Caco-2 (cell line): Measurements from ENCODE around the gene MAPK12. TPM values are rescaled to one million over a fixed set of nuclear protein-coding genes. Genes with fewer than 3 reads are reported as not detected.

ENCODE experiments used
- BruUV-seq: library from RNA; stranded (reverse); fragments of 400-500 nt; replicated peaks from 2 replicates; lab custom pipeline; 2021; lab: Mats Ljungman, UMichigan
- CTCF ChIA-PET: fragments of 300-600 bp; sonication (Branson Sonifier 250); formaldehyde crosslinking; loops from one replicate; lab custom pipeline; 2022; ENCODE audit warnings: antibody characterized with exemption; lab: Charles Lee
- POLR2A ChIA-PET: fragments of 300-600 bp; sonication (Branson Sonifier 250); formaldehyde crosslinking; loops from one replicate; lab custom pipeline; 2022; ENCODE audit warnings: antibody characterized with exemption; lab: Charles Lee
- DNase-seq, 2 experiments: peaks; one replicate each; pipeline versions ENCODE4 v3.0.0 to v3.0.0-alpha.2; 2020 to 2022
- H3K27me3 ChIP-seq: replicated peaks from 2 replicates; pipeline ENCODE4 v1.6.0; 2011; ENCODE audit warnings: low read length; ENCODE audit not compliant: control insufficient read depth, insufficient read depth
- H3K36me3 ChIP-seq: 2 replicates; pipeline ENCODE4 v1.5.1; 2011; ENCODE audit warnings: low read length; ENCODE audit not compliant: control insufficient read depth, insufficient read depth
- H3K4me1 ChIP-seq: fragments of 250-450 bp; sonication (Bioruptor Pico); 2 replicates; pipeline ENCODE4 v1.5.1; 2020; ENCODE audit warnings: mild to moderate bottlenecking
- H3K4me3 ChIP-seq: 2 replicates; pipeline ENCODE4 v1.5.1; 2011; ENCODE audit warnings: low read depth, mild to moderate bottlenecking, control low read depth, low read length
- H3K9me3 ChIP-seq: fragments of 250-450 bp; sonication (Bioruptor Pico); 2 replicates; pipeline ENCODE4 v1.5.1; 2020; ENCODE audit warnings: mild to moderate bottlenecking, moderate library complexity
- H3K27ac Mint-ChIP-seq: one replicate; pipeline ENCODE4 v1.8.0; 2022; ENCODE audit warnings: mixed read lengths; ENCODE audit not compliant: unreplicated experiment
- H3K27me3 Mint-ChIP-seq: one replicate; pipeline ENCODE4 v1.8.0; 2022; ENCODE audit warnings: mixed read lengths; ENCODE audit not compliant: insufficient read depth, unreplicated experiment
- H3K36me3 Mint-ChIP-seq: one replicate; pipeline ENCODE4 v1.8.0; 2022; ENCODE audit warnings: mild to moderate bottlenecking, mixed read lengths; ENCODE audit not compliant: insufficient read depth, unreplicated experiment
- H3K4me1 Mint-ChIP-seq: one replicate; pipeline ENCODE4 v1.8.0; 2022; ENCODE audit warnings: low read depth, mixed read lengths; ENCODE audit not compliant: unreplicated experiment
- H3K4me3 Mint-ChIP-seq: one replicate; pipeline ENCODE4 v1.8.0; 2022; ENCODE audit warnings: mild to moderate bottlenecking, moderate library complexity, mixed read lengths; ENCODE audit not compliant: unreplicated experiment
- H3K9me3 Mint-ChIP-seq: one replicate; pipeline ENCODE4 v1.8.0; 2022; ENCODE audit warnings: mixed read lengths; ENCODE audit not compliant: unreplicated experiment
- CTCF ChIP-seq, 2 experiments: fragments of 200-600 bp in 1 of 2; IDR thresholded peaks; 1 replicate in 1 of 2; 2 replicates in 1 of 2; pipeline versions ENCODE4 v1.5.1 to v1.8.0; 2011 to 2022; ENCODE audit warnings: antibody characterized with exemption in 1 of 2, control low read depth in 1 of 2, inconsistent platforms in 1 of 2, low read depth in 1 of 2, low read length in 1 of 2, mild to moderate bottlenecking in 1 of 2, moderate library complexity in 1 of 2; ENCODE audit not compliant: insufficient read depth in 1 of 2, severe bottlenecking in 1 of 2, unreplicated experiment in 1 of 2
- intact Hi-C: fragments of 100-400 bp; cut with micrococcal nuclease; formaldehyde crosslinking; loops from one replicate; pipeline ENCODE4 v1.10.0; 2022; ENCODE audit not compliant: unreplicated experiment
- total RNA-seq: library from RNA; stranded (reverse); gene quantifications from 2 replicates; pipeline ENCODE4 v1.2.3, GENCODE V29; 2022

MAPK12 gene
- total RNA-seq, 1 experiment from 2014 or later: 37.4 TPM

- Mint-ChIP-seq H3K36me3 (peaks cover 53% of the 10 kb centered on the region), H3K9me3 (no peaks in the 10 kb centered on the region), H3K4me1 (no peaks in the 10 kb centered on the region), H3K4me3 (no peak overlapping the region), H3K27ac (peak overlapping the region; percentile 81), H3K27me3 (no peaks in the 10 kb centered on the region)
- DNase-seq: no peak
- no peak overlapping the region for H3K4me3 ChIP-seq
- no peak for TF ChIP-seq CTCF (IDR thresholded peaks at IDR 0.05; ENCODE audit: insufficient read depth in 1 of 2, low read depth in 1 of 2, low read length in 1 of 2, severe bottlenecking in 1 of 2, unreplicated experiment in 1 of 2)
- POLR2A ChIA-PET: interaction anchor here (0.5 kb wide), 1 partner anchor 9 kb away, joined by 6 read pairs; no protein-coding TSS in a partner anchor
- no peaks in the 10 kb centered on the region for H3K27me3 ChIP-seq
- intact Hi-C loops: no loop called here
- BruUV-seq: no TSS peak
- peaks cover 10% of the 10 kb centered on the region for H3K36me3 ChIP-seq
- H3K9me3 ChIP-seq: no peaks in the 10 kb centered on the region
- CTCF ChIA-PET: no interaction called here
- H3K4me1 ChIP-seq: peaks cover 18% of the 10 kb centered on the region
These were observed 23.0 kb upstream of the MAPK12 start for GRCh38 chr22:50284479-50284878.

GRCh38 chr22:50283821-50284220 lies 22.3 kb upstream of the MAPK12 start:
- DNase-seq: no peak
- Mint-ChIP-seq H3K27ac (peak overlapping the region; percentile 69), H3K9me3 (no peaks in the 10 kb centered on the region), H3K4me3 (no peak overlapping the region), H3K27me3 (no peaks in the 10 kb centered on the region), H3K36me3 (peaks cover 60% of the 10 kb centered on the region), H3K4me1 (no peaks in the 10 kb centered on the region)
- POLR2A ChIA-PET: no interaction called here
- TF ChIP-seq CTCF (IDR thresholded peaks at IDR 0.05; ENCODE audit: insufficient read depth in 1 of 2, low read depth in 1 of 2, low read length in 1 of 2, severe bottlenecking in 1 of 2, unreplicated experiment in 1 of 2): no peak
- CTCF ChIA-PET: no interaction called here
- intact Hi-C loops: no loop called here
- H3K4me1 ChIP-seq: peaks cover 18% of the 10 kb centered on the region
- BruUV-seq: no TSS peak
- H3K27me3 ChIP-seq: no peaks in the 10 kb centered on the region
- H3K9me3 ChIP-seq: no peaks in the 10 kb centered on the region
- H3K4me3 ChIP-seq: no peak overlapping the region
- peaks cover 11% of the 10 kb centered on the region for H3K36me3 ChIP-seq

GRCh38 chr22:50282361-50283155 lies 21.1 kb upstream of the MAPK12 start:
- Mint-ChIP-seq H3K27ac (peak overlapping the region; percentile 69), H3K4me1 (no peaks in the 10 kb centered on the region), H3K9me3 (no peaks in the 10 kb centered on the region), H3K4me3 (peak overlapping the region; percentile 55), H3K27me3 (no peaks in the 10 kb centered on the region), H3K36me3 (peaks cover 61% of the 10 kb centered on the region)
- H3K9me3 ChIP-seq: no peaks in the 10 kb centered on the region
- BruUV-seq: no TSS peak
- ChIA-PET CTCF (interaction anchor here (0.8 kb wide), 1 partner anchor 9 kb away, joined by 4 read pairs; no protein-coding TSS in a partner anchor), POLR2A (interaction anchor here (0.6 kb wide), 2 partner anchors 11 to 30 kb away, joined by 3 to 4 read pairs; no protein-coding TSS in a partner anchor)
- H3K27me3 ChIP-seq: no peaks in the 10 kb centered on the region
- peak; percentile 81 to 85 for DNase-seq
- intact Hi-C loops: no loop called here
- H3K4me3 ChIP-seq: no peak overlapping the region
- peaks cover 18% of the 10 kb centered on the region for H3K4me1 ChIP-seq
- peaks cover 13% of the 10 kb centered on the region for H3K36me3 ChIP-seq
- no peak for TF ChIP-seq CTCF (IDR thresholded peaks at IDR 0.05; ENCODE audit: insufficient read depth in 1 of 2, low read depth in 1 of 2, low read length in 1 of 2, severe bottlenecking in 1 of 2, unreplicated experiment in 1 of 2)
